Frontal cortex (tissue), 4 donors: ENCODE results near the gene MXRA8. TPM values are rescaled to one million over a fixed set of nuclear protein-coding genes. Genes with fewer than 3 reads are reported as not detected.
"Not testable (repeated sequence)": the region's sequence is repeated elsewhere in the genome, so short reads cannot be mapped to it uniquely, and the experiment has no call there.

ENCODE experiments used
- DNase-seq, 2 donors: peaks; one replicate each; pipeline ENCODE4 v3.0.0; 2012; ENCODE audit warnings: low spot score in 2 of 2
- FAIRE-seq: peaks from 2 replicates; lab custom pipeline; 2012; peaks lifted over from hg19 to GRCh38; lab: Jason Lieb, UNC
- total RNA-seq: library from RNA; depleted of rRNA; stranded (reverse); fragments of >200 nt; gene quantifications from one replicate; pipeline ENCODE4 v1.2.3, GENCODE V29; 2014
- donor health status: control.
- donor health status: control.
- donor health status: control.

MXRA8 gene
- total RNA-seq, 1 donor from 2014 or later = 10.2 TPM

GRCh38 chr1:1371364-1371745 lies 13.0 kb upstream of the MXRA8 start:
- DNase-seq (no peak), FAIRE-seq (no peak)

- FAIRE-seq (no peak), DNase-seq (no peak)
These were observed 12.5 kb upstream of the MXRA8 start for GRCh38 chr1:1370771-1371300.

- FAIRE-seq, DNase-seq: not testable (repeated sequence)
These were observed 11.7 kb upstream of the MXRA8 start for GRCh38 chr1:1370094-1370493.

- no peak for FAIRE-seq
- no peak for DNase-seq
These were observed 9.0 kb upstream of the MXRA8 start for GRCh38 chr1:1367315-1367714.

- DNase-seq (no peak), FAIRE-seq (no peak)
These were observed 8.3 kb upstream of the MXRA8 start for GRCh38 chr1:1366699-1367066.

GRCh38 chr1:1365875-1366698 lies 7.7 kb upstream of the MXRA8 start:
- DNase-seq (no peak), FAIRE-seq (no peak)

GRCh38 chr1:1364266-1364665 lies 5.9 kb upstream of the MXRA8 start:
- DNase-seq (no peak), FAIRE-seq (no peak)

- FAIRE-seq = no peak
- no peak for DNase-seq
These were observed 3.6 kb upstream of the MXRA8 start for GRCh38 chr1:1361982-1362423.

- FAIRE-seq = no peak
- no peak for DNase-seq
These were observed 3.1 kb upstream of the MXRA8 start for GRCh38 chr1:1361233-1361981.

- FAIRE-seq = no peak
- no peak for DNase-seq
These were observed 2.3 kb upstream of the MXRA8 start for GRCh38 chr1:1360506-1361169.

GRCh38 chr1:1359664-1360468 lies 1.5 kb upstream of the MXRA8 start:
- no peak for FAIRE-seq
- no peak for DNase-seq

GRCh38 chr1:1359308-1359663 lies 931 bp upstream of the MXRA8 start:
- FAIRE-seq (no peak), DNase-seq (no peak)

- DNase-seq (no peak), FAIRE-seq (no peak)
These were observed 403 bp downstream of the MXRA8 start for GRCh38 chr1:1357871-1358432.

- no peak for DNase-seq
- FAIRE-seq = no peak
These were observed 1.5 kb downstream of the MXRA8 start for GRCh38 chr1:1356796-1357401.

- DNase-seq = no peak
- FAIRE-seq = no peak
These were observed 2.1 kb downstream of the MXRA8 start for GRCh38 chr1:1356166-1356795.

- DNase-seq (peak in 1 of 2 donors; percentile 67), FAIRE-seq (no peak)
These were observed 2.9 kb downstream of the MXRA8 start for GRCh38 chr1:1355416-1355815.

GRCh38 chr1:1354271-1355247 lies 3.8 kb downstream of the MXRA8 start:
- DNase-seq (no peak), FAIRE-seq (no peak)
